Fibroblast of peridontal ligament (primary cell): ENCODE measurements around the gene NACC2.
"Not testable (repeated sequence)": the region's sequence is repeated elsewhere in the genome, so short reads cannot be mapped to it uniquely, and the experiment has no call there.

ENCODE experiments used
- DNase-seq: peaks from one replicate; pipeline ENCODE4 v3.0.0-alpha.2; 2010; ENCODE audit errors: extremely low read depth

NACC2 gene

GRCh38 chr9:136081113-136081825 lies 13.8 kb downstream of the NACC2 start:
- peak; percentile 24 for DNase-seq

- DNase-seq: no peak
These were observed 14.4 kb downstream of the NACC2 start for GRCh38 chr9:136080716-136081112.

- no peak for DNase-seq
These were observed 15.2 kb downstream of the NACC2 start for GRCh38 chr9:136079916-136080246.

- no peak for DNase-seq
These were observed 15.7 kb downstream of the NACC2 start for GRCh38 chr9:136079211-136079915.

DNA sequence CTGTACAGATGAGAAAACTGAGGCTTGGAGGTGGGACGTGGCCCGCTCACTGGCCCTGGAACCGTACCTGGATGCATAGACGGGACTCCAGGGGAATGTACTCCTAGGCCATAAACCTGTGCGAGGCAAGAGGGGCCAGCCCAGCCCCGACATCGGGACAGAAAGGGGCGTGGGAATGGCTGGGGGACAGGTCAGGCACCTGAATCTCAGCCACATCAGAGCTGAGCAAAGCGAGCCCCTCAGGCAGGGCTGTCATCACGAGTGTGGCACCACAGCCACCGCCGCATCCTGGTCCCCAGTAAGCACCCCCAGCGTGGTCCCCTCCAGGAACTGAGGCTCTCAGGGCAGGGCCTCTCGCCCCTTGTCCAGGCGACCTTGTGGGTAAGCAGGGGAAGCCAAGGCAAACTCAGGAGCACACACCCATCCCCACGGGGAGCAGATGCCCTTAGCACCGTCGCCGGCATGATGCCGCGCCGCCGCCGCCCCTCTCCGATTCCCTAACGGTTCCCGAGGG lies 16.5 kb downstream of the NACC2 start:
- no peak for DNase-seq

GRCh38 chr9:136078024-136078423 lies 17.1 kb downstream of the NACC2 start:
- DNase-seq: no peak

DNA sequence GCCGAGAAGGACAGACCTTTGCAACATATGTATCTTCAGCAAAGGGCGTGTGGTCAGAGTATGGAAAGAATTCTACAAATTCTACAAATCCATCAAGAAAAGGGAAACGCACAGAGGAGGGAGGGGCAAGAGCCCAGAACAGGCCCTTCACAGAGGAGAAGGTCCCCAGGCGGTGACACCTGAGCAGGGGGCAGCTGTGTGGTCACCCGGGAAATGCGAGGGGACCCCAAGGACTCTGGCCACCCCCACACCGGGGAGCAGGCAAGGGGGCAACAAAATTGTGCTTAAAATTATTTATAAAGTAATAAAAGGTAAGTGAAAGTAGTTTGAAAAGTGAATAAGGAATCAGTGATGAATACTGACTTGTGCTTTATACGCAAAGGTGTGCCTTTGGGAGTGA lies 17.6 kb downstream of the NACC2 start:
- no peak for DNase-seq

- DNase-seq: no peak
These were observed 19.0 kb downstream of the NACC2 start for GRCh38 chr9:136075881-136076678.

GRCh38 chr9:136075134-136075841 lies 19.8 kb downstream of the NACC2 start:
- no peak for DNase-seq

GRCh38 chr9:136074706-136075105 lies 20.4 kb downstream of the NACC2 start:
- no peak for DNase-seq

GRCh38 chr9:136062657-136063439 lies 32.2 kb downstream of the NACC2 start:
- no peak for DNase-seq

- not testable (repeated sequence) for DNase-seq
These were observed 33.2 kb downstream of the NACC2 start for GRCh38 chr9:136061916-136062315.

- DNase-seq: no peak
These were observed 33.7 kb downstream of the NACC2 start for GRCh38 chr9:136061405-136061804.

DNA sequence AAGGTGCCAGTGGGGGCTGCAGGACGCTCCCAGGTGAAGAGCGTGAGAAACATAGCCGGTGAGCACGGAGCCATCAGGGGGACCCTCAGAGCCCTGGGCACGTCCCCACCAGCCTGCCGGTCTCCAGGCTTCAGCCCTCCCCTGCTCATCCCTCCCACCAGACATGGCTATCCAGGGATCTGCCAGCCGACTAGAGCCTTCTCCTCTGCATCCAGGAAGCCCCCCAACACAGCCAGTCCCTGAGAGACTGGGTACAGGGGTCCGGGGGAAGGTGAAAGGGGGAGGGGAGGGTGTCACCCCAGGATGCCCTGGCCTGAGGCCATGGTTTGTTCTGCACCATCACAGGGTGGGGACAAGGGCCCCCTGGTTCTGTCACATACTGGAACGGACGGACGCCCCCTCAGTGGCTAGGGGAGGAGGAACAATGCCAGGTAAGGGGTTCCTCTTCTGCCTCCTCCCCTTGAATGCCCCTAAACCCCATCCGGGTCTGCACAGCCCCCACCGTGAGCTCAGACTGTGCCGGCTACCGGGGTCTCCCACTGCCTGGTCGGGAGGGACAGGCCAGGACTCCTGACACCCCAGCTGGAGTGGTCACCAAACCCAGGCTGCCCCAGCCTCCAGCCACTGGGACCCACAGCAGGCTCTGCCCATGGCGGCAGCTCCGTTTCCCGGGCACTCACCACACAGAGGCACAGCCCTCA lies 34.3 kb downstream of the NACC2 start:
- DNase-seq: no peak

- DNase-seq: peak; percentile 90
These were observed 35.0 kb downstream of the NACC2 start for GRCh38 chr9:136059851-136060670.

GRCh38 chr9:136059321-136059791 lies 35.7 kb downstream of the NACC2 start:
- DNase-seq: no peak

DNA sequence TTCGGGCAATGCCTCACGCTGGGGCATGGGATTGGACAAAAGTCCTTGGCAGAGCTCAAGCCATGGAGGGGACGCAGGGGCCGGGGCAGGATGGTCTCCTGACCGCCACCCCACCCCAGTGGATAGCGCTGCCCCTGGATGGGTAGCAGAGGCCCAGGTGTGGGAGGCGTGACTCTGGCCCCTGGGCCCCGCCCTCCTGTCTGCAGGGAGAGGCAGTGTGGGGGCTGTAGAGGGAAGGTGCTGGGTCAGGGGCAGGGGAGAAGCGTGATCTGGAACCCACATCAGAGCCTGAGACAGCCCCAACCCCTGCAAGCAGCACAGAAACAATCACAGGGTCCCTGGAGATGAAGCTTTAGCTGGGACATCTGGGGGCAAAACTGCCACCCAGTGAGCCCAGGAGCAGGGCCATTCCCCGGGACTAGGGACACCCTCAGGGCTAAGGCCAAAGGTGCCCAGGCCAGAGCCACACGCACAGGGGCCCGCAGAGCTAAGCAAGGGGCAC lies 36.2 kb downstream of the NACC2 start:
- no peak for DNase-seq

GRCh38 chr9:136058084-136058483 lies 37.0 kb downstream of the NACC2 start:
- DNase-seq: no peak
